Stimulated activated CD8-positive, alpha-beta memory T cell treated with anti-CD3 and anti-CD28 coated beads, Interleukin-15, amount 100 ng/mL, for 1 hour (primary cell): ENCODE measurements around the gene PRKCZ.
"Not testable (repeated sequence)": the region's sequence is repeated elsewhere in the genome, so short reads cannot be mapped to it uniquely, and the experiment has no call there.

Source experiments
- DNase-seq: peaks from one replicate; pipeline ENCODE4 v3.0.0-alpha.2; 2020; ENCODE audit warnings: low read depth

Gene PRKCZ

DNA sequence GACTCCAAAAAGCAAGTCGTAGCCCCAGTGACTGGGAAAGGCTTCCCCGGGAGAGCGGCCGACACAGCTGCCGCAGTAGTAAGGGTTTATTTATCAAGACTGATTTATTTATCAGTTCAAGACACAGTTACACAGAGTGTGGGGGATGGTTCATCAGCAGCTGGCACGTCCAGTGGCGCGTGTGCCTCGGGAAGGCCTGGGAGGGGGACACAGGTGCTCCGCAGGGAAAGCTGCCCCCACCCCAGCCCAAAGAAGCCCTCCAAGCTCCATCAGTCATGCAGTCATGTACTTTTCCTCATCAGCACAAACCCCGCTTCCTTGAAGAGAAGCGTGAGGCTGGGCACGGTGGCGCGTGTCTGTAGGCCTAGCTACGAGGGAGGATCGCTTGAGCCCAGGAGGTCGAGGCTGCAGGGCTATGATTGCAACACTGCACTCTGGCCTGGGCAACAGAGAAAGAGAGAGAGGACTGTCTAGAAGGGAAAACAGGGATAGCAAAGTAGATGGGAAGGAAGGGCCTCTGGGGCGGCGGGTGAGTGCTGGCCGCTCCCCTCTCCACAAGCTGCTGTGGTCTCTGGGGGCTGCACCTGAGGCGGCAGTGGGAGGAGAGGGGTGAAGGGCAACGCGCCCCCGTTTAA, 53.2 kb downstream of the PRKCZ start:
- DNase-seq, result no peak

DNA sequence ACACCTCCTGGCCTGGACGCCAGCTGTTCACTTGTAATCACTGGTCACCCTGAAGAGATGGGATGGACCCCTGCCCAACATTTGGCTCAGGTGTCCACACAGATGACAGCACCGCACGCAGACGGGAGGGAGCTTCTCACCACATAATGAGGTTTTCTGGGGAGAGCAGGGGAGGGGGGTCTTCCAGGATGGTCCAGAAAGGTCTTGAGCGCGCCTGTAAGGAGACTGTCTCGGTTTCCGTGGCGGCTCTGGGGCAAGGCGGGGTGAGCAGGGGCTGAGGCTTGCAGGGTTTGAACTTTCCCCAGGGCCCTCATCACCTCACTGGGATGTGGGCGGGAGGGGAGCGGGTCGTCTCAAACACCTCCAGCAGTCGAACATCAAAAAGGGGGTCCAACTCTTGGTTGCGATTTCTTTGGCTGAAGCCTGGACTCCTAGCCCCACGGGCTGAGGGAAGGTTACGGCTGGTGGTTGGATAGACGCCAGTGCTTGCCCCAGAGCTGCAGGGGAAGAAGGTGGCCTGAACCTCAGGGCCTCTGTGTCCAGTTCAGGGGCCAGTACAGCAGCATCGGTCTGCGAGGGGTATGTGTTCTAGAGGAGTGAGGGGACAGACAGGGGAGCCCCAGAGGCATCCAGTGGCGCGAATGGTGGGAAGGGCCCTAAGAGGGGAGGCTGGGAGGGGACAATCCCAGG, 53.8 kb downstream of the PRKCZ start:
- DNase-seq, result no peak

DNA sequence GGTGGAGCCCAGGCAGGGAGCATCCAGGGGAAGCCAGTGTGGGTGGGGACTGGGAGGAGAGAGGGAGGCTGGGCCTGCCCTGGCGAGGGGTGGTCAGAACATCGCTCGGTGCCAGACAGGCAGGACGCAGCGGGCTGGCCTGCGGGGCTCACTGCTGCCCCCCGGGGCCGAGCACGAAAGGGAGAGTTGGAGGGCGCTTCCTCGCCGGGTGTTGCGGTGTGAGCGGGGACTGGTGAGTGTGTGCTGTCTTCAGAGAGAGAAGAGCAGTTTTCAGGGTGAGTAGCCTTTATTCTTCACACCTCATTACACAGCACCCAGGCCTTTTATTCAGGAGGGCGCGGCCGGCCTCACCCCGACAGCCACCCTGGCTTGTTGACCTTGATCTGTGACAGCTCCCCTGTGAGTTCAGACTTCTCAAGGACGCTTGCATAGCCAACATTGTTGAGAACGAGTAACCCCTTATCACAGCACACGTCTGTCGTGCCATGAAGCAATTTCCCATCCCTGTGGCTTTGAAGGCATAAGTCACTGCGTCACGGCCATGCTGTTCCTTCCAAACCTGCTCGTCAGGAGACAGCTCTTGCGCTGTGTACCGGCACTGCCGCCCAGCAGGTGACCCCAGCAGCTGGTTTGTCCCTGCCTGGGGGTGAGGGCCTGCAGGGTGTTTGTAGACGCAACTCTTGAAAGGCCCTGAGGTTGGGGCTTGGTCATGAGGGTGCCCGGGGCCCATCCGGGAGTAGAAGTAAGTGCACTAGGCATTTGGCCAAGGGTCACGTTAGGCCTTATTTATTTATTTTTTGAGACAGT, 54.6 kb downstream of the PRKCZ start:
- no peak for DNase-seq

DNA sequence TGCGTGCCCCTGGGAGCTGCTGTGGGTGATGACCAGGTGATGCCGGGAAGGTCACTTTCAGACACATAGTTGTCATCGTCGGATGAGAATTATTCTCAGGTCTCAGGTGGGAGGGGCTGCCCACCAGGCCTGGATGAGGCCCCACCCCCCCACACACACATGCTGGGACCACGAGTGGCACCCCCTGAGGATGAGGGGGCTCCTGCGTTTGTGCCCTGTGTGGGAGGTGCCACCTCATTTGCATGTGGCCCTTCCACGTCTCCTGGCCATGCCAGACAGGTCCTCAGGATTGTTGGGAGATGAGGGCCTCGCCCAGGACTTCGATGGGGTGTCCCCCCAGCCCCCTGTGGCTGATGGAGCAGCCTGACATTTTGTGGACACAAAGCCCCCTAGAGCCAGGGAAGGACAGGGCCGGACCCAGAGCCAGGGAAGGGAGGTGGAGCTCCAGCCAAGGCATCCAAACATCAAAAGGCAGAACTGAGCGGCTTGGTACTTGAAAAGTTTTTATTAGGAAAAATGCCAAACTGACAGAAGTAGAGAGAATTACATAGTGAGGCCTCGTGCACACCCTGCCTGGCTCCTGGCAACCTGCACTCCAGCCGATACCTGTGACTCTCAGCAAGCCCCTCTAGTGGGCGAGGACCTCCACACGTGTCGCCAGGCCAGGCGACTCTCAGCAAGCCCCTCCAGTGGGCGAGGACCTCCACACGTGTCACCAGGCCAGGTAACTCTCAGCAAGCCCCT, 55.7 kb downstream of the PRKCZ start:
- no peak for DNase-seq

DNA sequence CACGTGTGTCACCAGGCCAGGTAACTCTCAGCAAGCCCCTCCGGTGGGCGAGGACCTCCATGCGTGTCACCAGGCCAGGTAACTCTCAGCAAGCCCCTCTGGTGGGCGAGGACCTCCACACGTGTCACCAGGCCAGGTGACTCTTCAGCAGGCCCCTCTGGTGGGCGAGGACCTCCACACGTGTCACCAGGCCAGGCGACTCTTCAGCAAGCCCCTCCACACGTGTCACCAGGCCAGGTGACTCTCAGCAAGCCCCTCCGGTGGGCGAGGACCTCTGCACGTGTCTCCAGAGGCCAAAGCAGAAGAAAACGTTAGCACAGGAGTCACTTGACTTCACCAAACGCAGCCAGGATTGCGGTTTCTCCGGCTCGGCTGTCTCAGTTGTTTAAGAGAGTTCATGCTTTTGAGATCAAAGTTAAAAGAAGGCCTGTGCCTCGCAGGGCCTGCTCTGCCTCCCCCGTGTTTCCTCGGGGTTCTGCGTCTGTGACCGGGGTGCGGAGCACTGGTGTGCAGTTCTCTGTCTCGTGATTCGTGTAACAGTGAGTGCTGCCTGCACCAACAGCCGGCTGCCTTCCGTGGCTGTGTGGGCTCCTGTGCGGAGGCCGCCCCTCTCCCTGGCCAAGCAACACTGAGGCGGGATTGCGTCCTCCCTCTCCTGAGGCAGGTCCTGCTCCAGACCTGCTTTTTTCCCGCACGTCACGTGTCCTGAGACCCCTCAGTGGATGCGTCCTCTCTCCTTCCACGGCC, 56.6 kb downstream of the PRKCZ start:
- no peak for DNase-seq

DNA sequence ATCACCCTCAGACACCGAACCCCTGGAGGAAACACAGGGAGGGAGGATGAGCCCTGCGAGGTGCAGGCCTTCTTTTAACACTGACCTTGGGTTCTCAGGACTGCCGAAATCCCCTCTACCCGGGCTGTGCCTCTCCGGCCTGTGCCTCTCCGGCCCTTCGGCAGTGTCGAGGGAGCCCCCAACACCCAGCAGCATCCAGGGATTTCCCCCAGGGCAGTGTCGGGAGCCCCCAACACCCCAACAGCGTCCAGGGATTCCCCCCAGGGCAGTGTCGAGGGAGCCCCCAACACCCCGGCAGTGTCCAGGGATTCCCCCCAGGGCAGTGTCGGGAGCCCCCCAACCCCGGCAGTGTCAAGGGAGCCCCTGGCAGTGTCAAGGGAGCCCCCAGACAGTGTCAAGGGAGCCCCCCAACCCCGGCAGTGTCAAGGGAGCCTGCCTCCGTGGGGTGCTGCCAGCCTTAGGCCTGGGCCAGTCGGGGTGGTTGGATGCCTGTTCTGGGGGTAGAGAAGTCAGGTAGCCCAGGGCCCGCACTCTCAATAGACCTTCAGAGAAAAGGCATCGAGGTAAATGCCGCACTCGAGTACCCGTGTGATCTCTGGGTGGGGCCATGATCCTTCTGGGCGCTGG, 57.5 kb downstream of the PRKCZ start:
- no peak for DNase-seq

DNA sequence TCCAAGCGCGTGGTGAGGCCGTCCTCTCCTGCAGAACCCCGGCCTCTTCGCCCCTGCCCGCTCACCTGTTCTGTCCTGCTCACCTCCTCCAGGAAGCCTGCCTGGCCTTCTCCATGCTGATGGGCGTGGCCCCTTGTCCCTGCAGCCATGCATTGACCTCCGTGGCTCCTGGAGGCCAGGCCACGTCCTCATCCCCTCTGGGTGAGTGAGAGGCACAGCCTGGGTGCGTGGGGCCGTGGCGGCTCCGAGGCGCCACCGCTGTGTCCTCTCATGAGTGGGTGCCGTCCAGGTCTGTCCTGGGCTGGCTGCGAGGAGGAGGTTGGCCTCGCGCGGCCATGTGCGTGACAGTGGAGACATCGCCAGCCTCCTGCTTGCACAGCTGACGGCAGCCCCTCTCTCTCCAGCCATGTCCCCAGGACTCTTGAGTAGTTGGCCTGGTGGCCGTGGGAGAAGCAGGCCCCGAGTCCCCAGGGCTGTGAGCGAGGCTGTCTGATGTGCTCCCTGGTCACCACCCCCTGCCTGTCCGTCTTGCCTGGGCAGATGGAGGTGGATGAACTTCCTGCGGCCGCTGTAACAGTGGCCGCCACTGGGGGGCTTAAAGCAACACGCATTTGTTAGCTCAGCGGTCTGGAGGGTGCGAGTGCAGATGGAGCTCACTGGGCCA, 58.1 kb downstream of the PRKCZ start:
- DNase-seq, result no peak

DNA sequence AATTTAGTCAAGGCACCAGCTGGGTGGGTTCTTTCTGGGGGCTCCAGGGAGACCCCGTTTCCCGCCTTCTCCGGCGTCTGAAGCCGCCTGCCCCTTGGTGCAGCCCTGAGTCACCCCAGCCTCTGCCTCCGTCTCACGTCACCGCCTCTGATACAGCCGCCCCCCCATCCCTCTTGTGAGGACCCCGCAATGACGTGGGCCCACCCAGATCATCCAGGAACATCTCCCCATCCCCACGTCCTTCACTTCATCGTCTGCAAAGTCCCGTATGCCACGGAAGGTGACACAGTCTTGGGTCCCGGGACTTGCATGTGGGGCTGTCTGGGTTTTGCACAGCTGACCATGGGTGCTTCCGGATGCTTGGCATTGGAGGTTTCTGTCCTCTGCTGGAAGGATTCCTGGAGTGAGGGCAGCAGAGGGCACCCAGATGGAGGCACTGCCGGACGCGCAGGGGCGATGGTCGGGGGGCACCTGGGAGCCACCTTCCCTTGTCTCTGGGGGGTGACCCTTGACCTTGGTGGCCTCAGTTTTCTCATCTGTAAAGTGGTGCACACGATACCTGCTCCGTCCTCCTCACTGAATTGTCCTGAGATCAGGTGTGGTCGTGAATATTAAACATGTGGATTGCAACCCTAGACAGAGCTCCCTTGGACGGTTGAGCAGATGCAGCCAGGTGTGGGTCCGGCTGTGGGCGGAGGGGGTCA, 58.8 kb downstream of the PRKCZ start:
- DNase-seq, result no peak

DNA sequence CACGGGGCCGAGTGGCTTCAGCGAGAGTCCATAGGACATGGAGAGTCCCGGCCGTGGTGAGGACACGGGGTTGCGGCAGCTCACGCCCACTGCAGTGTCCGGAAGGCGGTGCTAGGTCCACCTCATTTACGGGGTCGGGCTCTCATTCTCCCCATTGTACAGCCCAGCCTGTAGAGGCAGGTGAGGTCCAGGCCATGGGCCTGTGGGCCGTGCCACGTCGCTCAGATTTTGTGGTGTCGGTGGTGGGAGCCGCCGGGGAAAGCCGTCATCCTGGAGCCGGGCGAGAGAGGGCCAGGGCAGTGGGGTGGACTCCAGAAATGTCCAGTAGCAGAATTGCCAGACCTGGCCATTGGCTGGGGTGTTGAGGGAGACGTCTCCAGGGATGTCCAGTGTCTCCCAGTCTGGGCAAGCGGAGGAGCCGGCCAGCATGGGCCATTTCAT, 59.4 kb downstream of the PRKCZ start:
- no peak for DNase-seq

DNA sequence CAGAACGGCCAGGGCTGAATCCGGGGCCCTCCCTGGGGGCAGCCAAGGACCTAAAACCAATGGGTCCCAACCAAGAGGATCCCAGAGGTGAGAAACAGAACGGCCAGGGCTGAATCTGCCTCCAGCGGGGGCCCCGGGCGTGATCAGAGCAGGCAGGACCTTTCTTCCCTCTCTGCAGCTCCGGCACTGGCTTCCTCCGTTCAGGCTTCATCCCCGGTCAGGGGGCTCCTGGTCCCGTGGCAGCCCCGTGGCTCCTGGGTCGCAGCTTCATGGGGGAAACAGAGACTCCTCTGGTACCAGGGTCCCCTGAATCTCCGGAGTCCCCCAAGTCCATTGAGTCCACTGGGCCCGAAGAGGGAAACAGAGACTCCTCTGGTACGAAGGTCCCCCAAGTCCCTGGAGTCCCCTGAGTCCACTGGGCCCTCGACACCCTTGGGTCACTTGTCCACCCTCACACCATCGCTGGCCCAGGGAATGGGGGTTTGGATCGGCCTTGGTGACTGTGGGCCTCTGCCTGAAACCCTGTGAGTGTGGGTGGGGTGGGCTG, 60.1 kb downstream of the PRKCZ start:
- no peak for DNase-seq

DNA sequence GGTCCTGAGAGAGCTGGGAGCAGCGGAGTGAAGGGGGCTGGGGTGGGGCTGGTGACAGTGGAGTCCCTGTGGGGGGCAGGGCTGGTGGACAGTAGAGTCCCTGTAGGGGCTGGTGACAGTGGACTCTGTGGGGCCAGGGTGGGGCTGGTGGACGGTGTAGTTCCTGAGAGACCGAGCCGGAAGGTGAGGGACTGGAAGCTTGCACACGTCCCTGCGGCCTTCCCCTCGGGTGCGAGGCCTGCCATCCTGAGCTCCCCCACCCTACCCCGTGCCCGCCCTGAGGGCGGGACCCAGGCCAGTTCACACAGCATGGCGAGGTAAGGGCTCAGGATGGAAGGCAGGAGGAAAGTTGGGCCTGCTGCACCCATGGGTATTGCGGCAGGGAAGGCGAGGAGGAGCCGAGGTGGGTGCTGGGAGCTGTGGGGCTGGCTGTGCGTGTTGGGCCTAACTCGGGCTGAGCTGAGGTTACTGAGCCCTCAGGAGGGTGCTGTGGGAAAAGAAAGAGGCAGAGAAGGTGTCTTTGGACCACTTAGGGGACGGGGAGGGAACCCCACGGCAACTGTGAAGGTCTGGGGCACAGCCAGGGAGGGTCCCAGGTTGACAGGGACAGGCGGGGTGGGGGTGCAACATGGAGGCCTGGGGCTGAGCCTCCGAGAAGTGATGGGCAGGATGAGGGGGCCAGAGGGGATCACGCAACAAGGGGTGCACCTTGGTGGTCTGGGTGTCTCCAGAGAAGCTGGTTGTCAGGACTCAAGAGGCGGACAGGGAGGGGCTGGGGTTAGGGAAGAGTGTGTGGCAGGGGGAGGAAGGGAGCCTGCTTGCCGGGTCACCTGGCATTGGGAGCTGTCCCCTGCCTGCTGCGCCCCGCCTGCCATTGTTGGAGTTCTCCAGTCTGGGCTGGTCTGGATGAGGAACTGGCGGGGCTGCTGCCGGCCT, 60.8 kb downstream of the PRKCZ start:
- no peak for DNase-seq

DNA sequence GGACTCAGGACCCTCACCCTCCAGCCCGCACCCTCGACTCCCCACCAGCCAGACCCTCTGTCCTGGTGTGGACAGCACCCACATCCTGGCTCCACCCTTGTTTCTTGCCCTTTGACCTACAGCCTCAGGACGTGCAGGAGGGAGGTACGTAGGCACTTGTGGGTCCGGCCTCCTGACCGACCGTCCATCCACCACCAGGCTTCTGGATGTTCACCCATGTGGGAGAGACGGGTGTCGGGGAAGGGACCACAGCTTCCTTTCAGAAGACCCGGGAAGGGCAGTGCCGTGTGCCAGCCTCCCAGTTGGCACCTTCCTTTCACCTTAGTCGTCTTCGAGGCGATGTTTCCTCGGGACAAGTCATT, 61.4 kb downstream of the PRKCZ start:
- no peak for DNase-seq

DNA sequence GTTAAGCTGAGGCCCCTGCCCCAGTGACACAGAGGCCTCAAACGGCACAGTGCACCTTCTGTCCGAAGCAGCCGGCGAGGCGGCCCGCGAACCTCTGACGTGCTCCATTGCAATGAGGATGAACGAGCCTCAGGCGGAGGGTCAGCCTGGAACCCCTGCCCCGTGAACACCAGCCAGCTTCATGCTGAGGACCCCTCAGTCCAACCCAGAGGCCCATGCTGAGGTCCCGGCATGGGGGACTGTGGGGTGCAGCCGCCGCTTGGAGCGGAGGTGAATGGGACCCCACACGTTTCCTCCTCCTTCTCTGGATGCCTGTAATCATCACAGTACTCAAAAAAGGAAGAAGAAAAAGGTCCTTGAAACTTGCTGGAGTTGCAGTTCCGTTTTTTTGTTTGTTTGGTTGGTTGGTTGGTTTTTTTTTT, 62.1 kb downstream of the PRKCZ start:
- DNase-seq, result no peak

DNA sequence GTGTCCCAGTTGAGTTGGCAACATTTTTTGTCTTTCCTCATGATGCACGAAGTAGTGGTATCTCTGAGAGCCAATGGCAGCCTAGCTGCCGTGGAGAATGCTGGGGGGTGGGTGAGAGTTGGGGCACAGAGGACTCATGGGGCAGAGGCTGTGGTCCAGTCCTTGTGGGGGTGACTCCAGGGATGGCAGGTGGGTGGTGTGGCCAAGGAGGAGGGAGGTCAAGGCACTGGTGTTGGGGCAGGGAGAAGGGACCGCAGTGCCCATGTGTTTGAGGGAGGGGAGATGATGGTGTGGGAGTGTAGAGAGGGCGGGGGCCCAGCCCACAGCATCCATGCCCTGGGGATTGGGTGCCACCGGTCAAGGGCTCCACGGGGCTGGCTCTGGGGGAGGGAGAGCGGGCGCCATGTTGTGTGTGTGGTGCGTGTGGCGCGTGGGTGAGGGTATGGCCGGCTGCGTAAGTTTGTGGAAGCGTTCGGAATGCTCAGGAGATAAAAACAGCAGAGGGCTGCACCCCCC, 63.5 kb downstream of the PRKCZ start:
- no peak for DNase-seq

DNA sequence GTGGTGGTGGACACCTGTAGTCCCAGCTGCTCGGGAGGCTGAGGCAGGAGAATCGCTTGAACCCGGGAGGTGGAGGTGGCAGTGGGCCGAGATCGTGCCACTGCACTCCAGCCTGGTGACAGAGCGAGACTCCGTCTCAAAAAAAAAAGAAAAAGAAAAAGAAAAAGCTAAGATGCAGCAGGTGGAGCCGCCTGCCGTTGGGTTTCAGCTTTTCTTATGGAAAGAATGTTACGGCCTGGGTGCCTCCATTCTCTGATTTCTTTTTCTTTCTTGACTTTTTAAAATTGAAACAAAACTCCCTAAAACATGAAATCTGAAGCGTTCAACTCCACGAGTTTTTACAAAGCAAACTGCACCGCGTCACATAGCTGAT, 64.4 kb downstream of the PRKCZ start:
- DNase-seq, result not testable (repeated sequence)

DNA sequence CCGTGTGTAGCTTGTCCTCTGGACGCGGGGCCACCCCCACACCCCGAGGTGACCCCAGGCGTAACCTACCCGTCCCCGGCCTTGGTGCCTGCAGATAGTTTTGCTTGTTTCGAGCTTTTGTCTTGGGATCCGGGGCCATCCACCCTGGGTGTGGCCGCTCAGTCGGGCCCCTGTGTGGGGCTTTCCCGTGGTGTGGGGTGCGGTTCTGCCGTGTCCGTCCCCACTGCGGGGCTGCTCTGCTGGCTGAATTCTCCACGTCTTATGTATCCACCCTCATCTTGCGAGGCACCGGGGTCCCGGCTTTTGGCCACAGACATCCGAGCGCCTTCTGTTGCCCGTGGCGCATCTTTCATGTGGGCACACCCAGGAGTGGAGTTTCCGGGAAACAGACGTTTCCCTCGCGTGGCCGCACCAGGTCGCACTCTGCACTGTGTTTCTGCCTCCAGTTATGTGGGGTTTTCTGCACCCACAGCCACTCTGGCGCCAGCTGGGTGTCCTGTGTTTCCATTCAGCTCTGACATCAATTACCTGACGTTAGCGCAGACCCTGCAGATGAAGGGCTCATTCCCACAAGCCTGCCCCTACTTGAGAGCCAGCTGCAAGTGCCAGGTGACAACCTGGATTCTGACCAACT, 64.9 kb downstream of the PRKCZ start:
- DNase-seq, result no peak

DNA sequence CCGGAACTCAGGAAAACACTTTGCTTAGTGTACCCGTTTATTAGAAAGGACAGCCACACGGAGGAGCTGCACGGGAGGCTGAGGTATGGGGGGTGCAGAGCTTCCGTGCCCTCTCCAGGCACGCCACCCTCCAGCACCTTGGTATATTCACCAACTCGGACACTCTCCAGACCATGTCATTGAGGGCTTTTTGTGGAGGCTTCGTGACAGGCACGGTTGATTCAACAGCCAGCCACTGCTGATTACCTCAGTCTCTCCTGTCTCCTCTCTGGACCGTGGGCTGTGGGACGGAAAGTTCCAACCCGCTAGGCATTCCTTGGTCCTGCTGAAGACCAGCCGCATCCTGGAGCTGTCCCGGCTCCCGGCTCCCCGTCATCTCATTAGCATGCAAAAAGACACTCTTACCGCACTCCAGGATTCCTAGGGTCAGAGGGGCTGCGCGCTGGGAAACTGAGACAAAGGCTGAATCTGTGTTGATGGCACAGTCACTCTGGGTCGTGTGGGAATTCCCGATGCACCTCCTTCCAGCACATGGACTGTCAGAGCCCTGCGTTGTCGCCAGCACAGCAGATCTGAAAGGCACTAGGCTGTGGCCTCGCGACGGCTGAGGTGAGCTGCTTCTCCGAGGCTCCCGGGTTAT, 65.6 kb downstream of the PRKCZ start:
- DNase-seq, result no peak

DNA sequence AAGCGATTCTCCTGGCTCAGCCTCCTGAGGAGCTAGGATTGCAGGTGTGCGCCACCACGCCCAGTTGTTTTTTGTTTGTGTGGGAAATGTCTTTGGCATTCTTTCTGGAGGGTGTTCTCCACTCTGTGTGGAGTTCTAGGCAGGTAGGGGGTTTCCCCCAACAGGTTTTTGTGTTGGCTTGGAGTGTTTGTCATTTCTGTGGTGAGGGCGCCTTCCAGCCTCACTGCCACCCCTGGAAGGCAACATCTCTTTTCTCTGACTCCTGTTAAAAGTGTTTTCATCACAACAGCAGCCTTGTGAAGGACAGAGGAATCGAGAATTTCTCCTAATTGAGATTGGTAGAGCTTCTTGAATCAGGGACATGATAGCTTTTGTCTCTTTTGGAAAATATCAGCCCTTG, 69.7 kb downstream of the PRKCZ start:
- no peak for DNase-seq
